Measurements from ENCODE around the gene GARIN5A. TPM values are rescaled to one million over a fixed set of nuclear protein-coding genes. Genes with fewer than 3 reads are reported as not detected.

The GARIN5A gene
- total and polyA plus RNA-seq, 12 donors = 1.2 to 4.3 (median 1.9) TPM

GRCh38 chr19:50482271-50482855 lies 5.7 kb upstream of the GARIN5A start:
- peaks cover 1 to 25% (median 11%) of the 10 kb centered on the region in 9 donors for H3K4me1 ChIP-seq
- ATAC-seq (peak in 1 of 8 donors; percentile 23), DNase-seq (no peak)
- no peak overlapping the region for H3K27ac ChIP-seq
- H3K36me3 ChIP-seq = peaks cover 0 to 72% (median 19%) of the 10 kb centered on the region in 9 donors
- TF ChIP-seq, protein P1, sequence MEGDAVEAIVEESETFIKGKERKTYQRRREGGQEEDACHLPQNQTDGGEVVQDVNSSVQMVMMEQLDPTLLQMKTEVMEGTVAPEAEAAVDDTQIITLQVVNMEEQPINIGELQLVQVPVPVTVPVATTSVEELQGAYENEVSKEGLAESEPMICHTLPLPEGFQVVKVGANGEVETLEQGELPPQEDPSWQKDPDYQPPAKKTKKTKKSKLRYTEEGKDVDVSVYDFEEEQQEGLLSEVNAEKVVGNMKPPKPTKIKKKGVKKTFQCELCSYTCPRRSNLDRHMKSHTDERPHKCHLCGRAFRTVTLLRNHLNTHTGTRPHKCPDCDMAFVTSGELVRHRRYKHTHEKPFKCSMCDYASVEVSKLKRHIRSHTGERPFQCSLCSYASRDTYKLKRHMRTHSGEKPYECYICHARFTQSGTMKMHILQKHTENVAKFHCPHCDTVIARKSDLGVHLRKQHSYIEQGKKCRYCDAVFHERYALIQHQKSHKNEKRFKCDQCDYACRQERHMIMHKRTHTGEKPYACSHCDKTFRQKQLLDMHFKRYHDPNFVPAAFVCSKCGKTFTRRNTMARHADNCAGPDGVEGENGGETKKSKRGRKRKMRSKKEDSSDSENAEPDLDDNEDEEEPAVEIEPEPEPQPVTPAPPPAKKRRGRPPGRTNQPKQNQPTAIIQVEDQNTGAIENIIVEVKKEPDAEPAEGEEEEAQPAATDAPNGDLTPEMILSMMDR (IDR thresholded peaks at IDR 0.05) = no peak
- peaks cover 0 to under 1% (median 0%) of the 10 kb centered on the region in 7 donors for H3K27me3 ChIP-seq
- intact Hi-C loops (cut with DNase I) = no loop called here
- H3K9me3 ChIP-seq = peaks cover 0 to 5% (median 0%) of the 10 kb centered on the region in 11 donors
- WGBS, 2 donors = 82 to 83% methylated on average over 16 of the region's 16 CpGs
- no peak overlapping the region for H3K4me3 ChIP-seq

GRCh38 chr19:50481351-50482149 lies 4.9 kb upstream of the GARIN5A start:
- intact Hi-C loops (cut with DNase I) = no loop called here
- ATAC-seq (peak in 1 of 8 donors; percentile 4), DNase-seq (no peak)
- peaks cover 0 to 2% (median 0%) of the 10 kb centered on the region in 11 donors for H3K9me3 ChIP-seq
- H3K4me1 ChIP-seq = peaks cover 5 to 30% (median 17%) of the 10 kb centered on the region in 9 donors
- WGBS, 2 donors = 91 to 97% methylated on average over 25 to 27 of the region's 27 CpGs
- TF ChIP-seq, protein P1 (IDR thresholded peaks at IDR 0.05) = no peak
- no peak overlapping the region for H3K27ac ChIP-seq
- H3K4me3 ChIP-seq = no peak overlapping the region
- no peaks in the 10 kb centered on the region for H3K27me3 ChIP-seq
- H3K36me3 ChIP-seq = peaks cover 0 to 72% (median 19%) of the 10 kb centered on the region in 9 donors

GRCh38 chr19:50480281-50481111 lies 3.8 kb upstream of the GARIN5A start:
- no peak for DNase-seq
- Histone ChIP-seq H3K9me3 (no peaks in the 10 kb centered on the region), H3K4me1 (peaks cover 5 to 30% (median 19%) of the 10 kb centered on the region in 9 donors), H3K27ac (no peak overlapping the region), H3K27me3 (no peaks in the 10 kb centered on the region), H3K4me3 (no peak overlapping the region), H3K36me3 (peaks cover 0 to 72% (median 19%) of the 10 kb centered on the region in 9 donors)
- TF ChIP-seq, protein P1 (IDR thresholded peaks at IDR 0.05) = no peak
- ATAC-seq = no peak
- intact Hi-C loops (cut with DNase I) = no loop called here
- 93 to 95% methylated on average over 30 to 37 of the region's 37 CpGs for WGBS, 2 donors

GRCh38 chr19:50479761-50480251 lies 3.2 kb upstream of the GARIN5A start:
- Histone ChIP-seq H3K27me3 (no peaks in the 10 kb centered on the region), H3K27ac (no peak overlapping the region), H3K4me1 (peaks cover 5 to 30% (median 19%) of the 10 kb centered on the region in 9 donors), H3K9me3 (no peaks in the 10 kb centered on the region), H3K36me3 (peaks cover 0 to 66% (median 19%) of the 10 kb centered on the region in 9 donors), H3K4me3 (no peak overlapping the region)
- 93 to 94% methylated on average over 16 of the region's 16 CpGs for WGBS, 2 donors
- ATAC-seq (no peak), DNase-seq (no peak)
- TF ChIP-seq, protein P1 (IDR thresholded peaks at IDR 0.05) = no peak
- intact Hi-C loops (cut with DNase I) = loop anchor here in 1 of 10 donors (5.0 kb wide), 2 partner anchors 32 to 108 kb away; partner anchors contain the start of genes ASPDH and JOSD2
